HG03097 (cell line): Measurements from ENCODE around the gene LRRC63.
"Not testable (repeated sequence)": the region's sequence is repeated elsewhere in the genome, so short reads cannot be mapped to it uniquely, and the experiment has no call there.

Source experiments
- ATAC-seq: cut with Tn5 transposase; IDR thresholded peaks from one replicate; pipeline ENCODE4 v1.9.1; 2021; ENCODE audit not compliant: unreplicated experiment, low FRiP score

Gene LRRC63

GRCh38 chr13:46220234-46220633 is 8.5 kb downstream of the LRRC63 start:
- ATAC-seq: not testable (repeated sequence)

- ATAC-seq: no peak
These were observed 17.5 kb downstream of the LRRC63 start for GRCh38 chr13:46229251-46229650.

- ATAC-seq: no peak
These were observed 20.6 kb downstream of the LRRC63 start for GRCh38 chr13:46232281-46232680.

GRCh38 chr13:46235286-46235685 is 23.6 kb downstream of the LRRC63 start:
- no peak for ATAC-seq

- ATAC-seq: no peak
These were observed 53.6 kb downstream of the LRRC63 start for GRCh38 chr13:46265292-46265691.

GRCh38 chr13:46267166-46267565 is 55.4 kb downstream of the LRRC63 start:
- no peak for ATAC-seq

- no peak for ATAC-seq
These were observed 58.7 kb downstream of the LRRC63 start for GRCh38 chr13:46270416-46270815.

- ATAC-seq: no peak
These were observed 62.5 kb downstream of the LRRC63 start for GRCh38 chr13:46274094-46274698.

GRCh38 chr13:46278474-46278873 is 66.7 kb downstream of the LRRC63 start:
- no peak for ATAC-seq

- ATAC-seq: no peak
These were observed 70.1 kb downstream of the LRRC63 start for GRCh38 chr13:46281779-46282178.

GRCh38 chr13:46283912-46284824 is 72.4 kb downstream of the LRRC63 start:
- not testable (repeated sequence) for ATAC-seq

- no peak for ATAC-seq
These were observed 75.2 kb downstream of the LRRC63 start for GRCh38 chr13:46286972-46287371.

GRCh38 chr13:46288570-46289259 is 77.0 kb downstream of the LRRC63 start:
- no peak for ATAC-seq

- ATAC-seq: no peak
These were observed 77.7 kb downstream of the LRRC63 start for GRCh38 chr13:46289260-46289955.

- no peak for ATAC-seq
These were observed 78.7 kb downstream of the LRRC63 start for GRCh38 chr13:46290434-46290833.

- no peak for ATAC-seq
These were observed 81.7 kb downstream of the LRRC63 start for GRCh38 chr13:46293436-46293835.

- ATAC-seq: no peak
These were observed 83.9 kb downstream of the LRRC63 start for GRCh38 chr13:46295491-46296114.

GRCh38 chr13:46296115-46296822 is 84.5 kb downstream of the LRRC63 start:
- ATAC-seq: no peak

GRCh38 chr13:46296921-46297320 is 85.2 kb downstream of the LRRC63 start:
- ATAC-seq: no peak

- ATAC-seq: no peak
These were observed 85.7 kb downstream of the LRRC63 start for GRCh38 chr13:46297361-46297811.
